Vagina (tissue), 2 donors: ENCODE results near the gene CORO2B.

Experiments
- CTCF ChIP-seq, 3 experiments: fragments of 450-650 bp in 2 of 3; fragments of 200-600 bp in 1 of 3; sonication (generic) in 1 of 3; IDR thresholded peaks; one replicate each; pipeline ENCODE4 v1.5.1; 2017 to 2019; ENCODE audit warnings: antibody characterized with exemption in 3 of 3, mild to moderate bottlenecking in 2 of 3, moderate library complexity in 2 of 3
- POLR2A ChIP-seq, 2 donors: fragments of 450-650 bp; IDR thresholded peaks; one replicate each; pipeline ENCODE4 v1.6.1; 2017; ENCODE audit warnings: antibody characterized with exemption in 2 of 2, mild to moderate bottlenecking in 2 of 2, moderate library complexity in 2 of 2

- TF ChIP-seq CTCF (IDR thresholded peaks at IDR 0.05) (no peak), POLR2A (IDR thresholded peaks at IDR 0.05) (no peak)
Measured at GRCh38 chr15:68557469-68558317, 21.1 kb upstream of the CORO2B start.
